Tibial nerve (tissue), 3 donors: ENCODE results near the gene MIEN1.
"Not testable (repeated sequence)": the region's sequence is repeated elsewhere in the genome, so short reads cannot be mapped to it uniquely, and the experiment has no call there.

Experiments
- CTCF ChIP-seq, 5 experiments: fragments of 200-600 bp in 3 of 5; fragments of 450-650 bp in 2 of 5; sonication (generic) in 3 of 5; IDR thresholded peaks; one replicate each; pipeline ENCODE4 v1.5.1; 2016 to 2019; ENCODE audit warnings: antibody characterized with exemption in 5 of 5, mild to moderate bottlenecking in 3 of 5, moderate library complexity in 2 of 5
- POLR2A ChIP-seq, 2 donors: fragments of 450-650 bp; IDR thresholded peaks; one replicate each; pipeline ENCODE4 v1.6.1; 2017; ENCODE audit warnings: antibody characterized with exemption in 2 of 2, mild to moderate bottlenecking in 2 of 2, moderate library complexity in 2 of 2

- TF ChIP-seq CTCF, POLR2A (IDR thresholded peaks at IDR 0.05): not testable (repeated sequence)
Measured at GRCh38 chr17:39748444-39749034, 18.2 kb upstream of the MIEN1 start.
